Measurements from ENCODE around the gene S100A5.
"Not testable (repeated sequence)": the region's sequence is repeated elsewhere in the genome, so short reads cannot be mapped to it uniquely, and the experiment has no call there.

Gene S100A5

GRCh38 chr1:153532181-153532580, 8.6 kb downstream of the S100A5 start:
- peak; percentile 46 for DNase-seq

GRCh38 chr1:153531638-153532037, 9.1 kb downstream of the S100A5 start:
- DNase-seq: no peak

GRCh38 chr1:153527683-153528040, 13.1 kb downstream of the S100A5 start:
- no peak for DNase-seq

GRCh38 chr1:153527023-153527682, 13.6 kb downstream of the S100A5 start:
- DNase-seq: no peak

- no peak for DNase-seq
Observed at GRCh38 chr1:153526132-153526543, 14.6 kb downstream of the S100A5 start.

GRCh38 chr1:153525088-153525728, 15.5 kb downstream of the S100A5 start:
- no peak for DNase-seq

- not testable (repeated sequence) for DNase-seq
Observed at GRCh38 chr1:153522353-153523048, 18.2 kb downstream of the S100A5 start.

- DNase-seq: not testable (repeated sequence)
Observed at GRCh38 chr1:153521808-153522207, 18.9 kb downstream of the S100A5 start.

- DNase-seq: no peak
Observed at GRCh38 chr1:153520818-153521476, 19.8 kb downstream of the S100A5 start.

- not testable (repeated sequence) for DNase-seq
Observed at GRCh38 chr1:153520137-153520691, 20.5 kb downstream of the S100A5 start.

- no peak for DNase-seq
Observed at GRCh38 chr1:153519242-153519641, 21.5 kb downstream of the S100A5 start.

- DNase-seq: no peak
Observed at GRCh38 chr1:153515504-153516394, 25.0 kb downstream of the S100A5 start.

GRCh38 chr1:153513666-153514065, 27.1 kb downstream of the S100A5 start:
- DNase-seq: no peak

GRCh38 chr1:153513023-153513422, 27.7 kb downstream of the S100A5 start:
- DNase-seq: no peak

GRCh38 chr1:153510984-153511410, 29.7 kb downstream of the S100A5 start:
- DNase-seq: peak; percentile 84

GRCh38 chr1:153509729-153510354, 30.9 kb downstream of the S100A5 start:
- DNase-seq: peak; percentile 69

- DNase-seq: no peak
Observed at GRCh38 chr1:153509036-153509435, 31.7 kb downstream of the S100A5 start.

GRCh38 chr1:153507926-153508583, 32.7 kb downstream of the S100A5 start:
- no peak for DNase-seq

- DNase-seq: no peak
Observed at GRCh38 chr1:153506831-153507413, 33.8 kb downstream of the S100A5 start.

GRCh38 chr1:153506386-153506785, 34.3 kb downstream of the S100A5 start:
- no peak for DNase-seq

- no peak for DNase-seq
Observed at GRCh38 chr1:153505576-153505975, 35.2 kb downstream of the S100A5 start.
